Endodermal cell (in vitro differentiated cells): ENCODE measurements around the gene CPE. TPM values are rescaled to one million over a fixed set of nuclear protein-coding genes. Genes with fewer than 3 reads are reported as not detected.
A peak's percentile ranks its signal among the peaks of the same experiment; 100 is the strongest.
"Not testable (repeated sequence)": the region's sequence is repeated elsewhere in the genome, so short reads cannot be mapped to it uniquely, and the experiment has no call there.

Source experiments
- DNase-seq: peaks from one replicate; pipeline ENCODE4 v3.0.0-alpha.2; 2017
- H3K27ac ChIP-seq: 2 replicates; pipeline ENCODE4 v1.5.1; 2013; ENCODE audit warnings: mild to moderate bottlenecking, low read depth, low read length, moderate library complexity
- H3K27me3 ChIP-seq: 2 replicates; pipeline ENCODE4 v1.6.1; 2013; ENCODE audit warnings: mild to moderate bottlenecking, low read length, moderate library complexity; ENCODE audit not compliant: insufficient read depth, control insufficient read depth, poor library complexity, severe bottlenecking
- H3K36me3 ChIP-seq: 2 replicates; pipeline ENCODE4 v1.7.0; 2013; ENCODE audit warnings: mild to moderate bottlenecking, low read length, moderate library complexity; ENCODE audit not compliant: control insufficient read depth, insufficient read depth
- H3K4me1 ChIP-seq: one replicate; pipeline ENCODE4 v1.7.0; 2013; ENCODE audit warnings: low read length; ENCODE audit not compliant: control insufficient read depth, insufficient read depth
- H3K4me3 ChIP-seq: 2 replicates; pipeline ENCODE4 v1.5.1; 2013; ENCODE audit warnings: mild to moderate bottlenecking, low read length, moderate library complexity
- H3K9ac ChIP-seq: 2 replicates; pipeline ENCODE4 v1.6.1; 2013; ENCODE audit warnings: mild to moderate bottlenecking, low read length, moderate library complexity; ENCODE audit not compliant: poor library complexity, severe bottlenecking; ENCODE audit errors: extremely low read depth
- H3K9me3 ChIP-seq: 2 replicates; pipeline ENCODE4 v1.6.1; 2013; ENCODE audit warnings: mild to moderate bottlenecking, low read length, moderate library complexity; ENCODE audit not compliant: control insufficient read depth
- H3K27ac Mint-ChIP-seq: 2 replicates; pipeline ENCODE4 v1.8.0; 2020; ENCODE audit warnings: mixed read lengths
- H3K27me3 Mint-ChIP-seq: 2 replicates; pipeline ENCODE4 v1.8.0; 2021; ENCODE audit warnings: mild to moderate bottlenecking, mixed read lengths; ENCODE audit not compliant: insufficient read depth
- H3K36me3 Mint-ChIP-seq: 2 replicates; pipeline ENCODE4 v1.8.0; 2020; ENCODE audit warnings: low read depth, mixed read lengths
- H3K4me1 Mint-ChIP-seq: 2 replicates; pipeline ENCODE4 v1.8.0; 2020; ENCODE audit warnings: mixed read lengths
- H3K4me3 Mint-ChIP-seq: 2 replicates; pipeline ENCODE4 v1.8.0; 2020; ENCODE audit warnings: mild to moderate bottlenecking, moderate library complexity, mixed read lengths
- H3K9me3 Mint-ChIP-seq: 2 replicates; pipeline ENCODE4 v1.8.0; 2020; ENCODE audit warnings: mild to moderate bottlenecking, mixed read lengths
- CTCF ChIP-seq: fragments of 200-600 bp; sonication (generic); conservative IDR thresholded peaks from 2 replicates; pipeline ENCODE4 v1.5.0; 2021; ENCODE audit warnings: antibody characterized with exemption, mild to moderate bottlenecking
- WGBS, 2 experiments: methylation state at CpG; one replicate each; pipeline versions ENCODE4 v1.1.5 to v1.1.7; 2013; ENCODE audit warnings: missing lambda C conversion rate in 2 of 2, mixed read lengths in 1 of 2; ENCODE audit not compliant: insufficient coverage in 1 of 2, insufficient read length in 1 of 2; 5-methylcytosine and 5-hydroxymethylcytosine counted together
- total RNA-seq, 2 donors: library from RNA; stranded (reverse); fragmentation: NEBNext Ultra II Directional in 1 of 2; extraction: Animal tissue kit (Norgen Biotek cat#: 25700) in 1 of 2; gene quantifications; 2 replicates in 1 of 2; 3 replicates in 1 of 2; pipeline ENCODE4 v1.2.1, GENCODE V29; 2021

The CPE gene
- total RNA-seq, 2 donors from 2014 or later = 237 to 298 TPM

GRCh38 chr4:165478260-165478659, 99.5 kb downstream of the CPE start:
- DNase-seq = no peak
- H3K4me1 Mint-ChIP-seq = no peaks in the 10 kb centered on the region
- no peak overlapping the region for H3K27ac ChIP-seq
- 100% methylated on average over 1 of the region's 1 CpG; no CpG with 5 or more reads in 1 of the 2 experiments for WGBS, 2 experiments
- H3K27me3 Mint-ChIP-seq = no peaks in the 10 kb centered on the region
- TF ChIP-seq CTCF = no peak
- no peak overlapping the region for H3K4me3 ChIP-seq
- no peaks in the 10 kb centered on the region for H3K4me1 ChIP-seq
- peaks cover 52% of the 10 kb centered on the region for H3K9me3 ChIP-seq
- peaks cover 91% of the 10 kb centered on the region for H3K36me3 ChIP-seq
- peaks cover 6% of the 10 kb centered on the region for H3K9me3 Mint-ChIP-seq
- no peak overlapping the region for H3K4me3 Mint-ChIP-seq
- no peak overlapping the region for H3K9ac ChIP-seq
- no peaks in the 10 kb centered on the region for H3K27me3 ChIP-seq
- no peak overlapping the region for H3K27ac Mint-ChIP-seq
- H3K36me3 Mint-ChIP-seq = peaks cover 26% of the 10 kb centered on the region

GRCh38 chr4:165481053-165481835, 102.4 kb downstream of the CPE start:
- Histone ChIP-seq H3K36me3 (peaks cover 88% of the 10 kb centered on the region), H3K27me3 (no peaks in the 10 kb centered on the region), H3K4me1 (no peaks in the 10 kb centered on the region), H3K9me3 (peaks cover 24% of the 10 kb centered on the region), H3K27ac (no peak overlapping the region), H3K4me3 (no peak overlapping the region), H3K9ac (no peak overlapping the region)
- Mint-ChIP-seq H3K4me3 (no peak overlapping the region), H3K4me1 (no peaks in the 10 kb centered on the region), H3K36me3 (peaks cover 46% of the 10 kb centered on the region), H3K27ac (no peak overlapping the region), H3K27me3 (no peaks in the 10 kb centered on the region), H3K9me3 (peaks cover 6% of the 10 kb centered on the region)
- WGBS, 2 experiments = 97 to 100% methylated on average over 1 to 3 of the region's 3 CpGs
- DNase-seq = no peak
- no peak for TF ChIP-seq CTCF

- peak overlapping the region; percentile 52 for H3K27ac Mint-ChIP-seq
- Histone ChIP-seq H3K9ac (no peak overlapping the region), H3K4me3 (no peak overlapping the region), H3K27me3 (no peaks in the 10 kb centered on the region), H3K9me3 (no peaks in the 10 kb centered on the region), H3K36me3 (peaks cover 65% of the 10 kb centered on the region), H3K4me1 (peaks cover 2% of the 10 kb centered on the region), H3K27ac (no peak overlapping the region)
- TF ChIP-seq CTCF = no peak
- H3K27me3 Mint-ChIP-seq = peaks cover 8% of the 10 kb centered on the region
- no peak for DNase-seq
- H3K36me3 Mint-ChIP-seq = peaks cover 45% of the 10 kb centered on the region
- H3K4me1 Mint-ChIP-seq = peaks cover 36% of the 10 kb centered on the region
- 80 to 100% methylated on average over 1 of the region's 1 CpG for WGBS, 2 experiments
- H3K9me3 Mint-ChIP-seq = no peaks in the 10 kb centered on the region
- H3K4me3 Mint-ChIP-seq = no peak overlapping the region
Observed at GRCh38 chr4:165489786-165490185, 111.0 kb downstream of the CPE start.

- not testable (repeated sequence) for H3K9me3 ChIP-seq, H3K27ac Mint-ChIP-seq, H3K4me3 ChIP-seq, H3K27ac ChIP-seq, H3K9me3 Mint-ChIP-seq, H3K4me1 ChIP-seq, H3K27me3 ChIP-seq, H3K9ac ChIP-seq, H3K4me3 Mint-ChIP-seq, DNase-seq
- whole genome bisulfite sequencing, 2 experiments = 85% methylated on average over 6 of the region's 6 CpGs; no CpG with 5 or more reads in 1 of the 2 experiments
- H3K27me3 Mint-ChIP-seq = peaks cover 11% of the 10 kb centered on the region
- peaks cover 67% of the 10 kb centered on the region for H3K36me3 ChIP-seq
- peaks cover 24% of the 10 kb centered on the region for H3K4me1 Mint-ChIP-seq
- peaks cover 42% of the 10 kb centered on the region for H3K36me3 Mint-ChIP-seq
Observed at GRCh38 chr4:165492583-165492982, 113.8 kb downstream of the CPE start.
